C4-2B (cell line): ENCODE measurements around the gene PDXDC1.

ENCODE experiments used
- ZFX ChIP-seq: fragments of 450-650 bp; IDR thresholded peaks from 2 replicates; pipeline ENCODE4 v1.6.1; 2017
- TF ChIP-seq, protein P1 (sequence below): fragments of 450-650 bp; conservative IDR thresholded peaks from 2 replicates; pipeline ENCODE4 v1.5.1; 2017; ENCODE audit warnings: mild to moderate bottlenecking

- TF ChIP-seq, protein P1, sequence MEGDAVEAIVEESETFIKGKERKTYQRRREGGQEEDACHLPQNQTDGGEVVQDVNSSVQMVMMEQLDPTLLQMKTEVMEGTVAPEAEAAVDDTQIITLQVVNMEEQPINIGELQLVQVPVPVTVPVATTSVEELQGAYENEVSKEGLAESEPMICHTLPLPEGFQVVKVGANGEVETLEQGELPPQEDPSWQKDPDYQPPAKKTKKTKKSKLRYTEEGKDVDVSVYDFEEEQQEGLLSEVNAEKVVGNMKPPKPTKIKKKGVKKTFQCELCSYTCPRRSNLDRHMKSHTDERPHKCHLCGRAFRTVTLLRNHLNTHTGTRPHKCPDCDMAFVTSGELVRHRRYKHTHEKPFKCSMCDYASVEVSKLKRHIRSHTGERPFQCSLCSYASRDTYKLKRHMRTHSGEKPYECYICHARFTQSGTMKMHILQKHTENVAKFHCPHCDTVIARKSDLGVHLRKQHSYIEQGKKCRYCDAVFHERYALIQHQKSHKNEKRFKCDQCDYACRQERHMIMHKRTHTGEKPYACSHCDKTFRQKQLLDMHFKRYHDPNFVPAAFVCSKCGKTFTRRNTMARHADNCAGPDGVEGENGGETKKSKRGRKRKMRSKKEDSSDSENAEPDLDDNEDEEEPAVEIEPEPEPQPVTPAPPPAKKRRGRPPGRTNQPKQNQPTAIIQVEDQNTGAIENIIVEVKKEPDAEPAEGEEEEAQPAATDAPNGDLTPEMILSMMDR, result no peak
- no peak for TF ChIP-seq ZFX
Observed at GRCh38 chr16:15037745-15038144, 62.9 kb downstream of the PDXDC1 start.
